ENCODE measurements around the gene STK33. TPM values are rescaled to one million over a fixed set of nuclear protein-coding genes. Genes with fewer than 3 reads are reported as not detected.

The STK33 gene
- total RNA-seq, 1 experiment from 2014 or later = 19.5 TPM

DNA sequence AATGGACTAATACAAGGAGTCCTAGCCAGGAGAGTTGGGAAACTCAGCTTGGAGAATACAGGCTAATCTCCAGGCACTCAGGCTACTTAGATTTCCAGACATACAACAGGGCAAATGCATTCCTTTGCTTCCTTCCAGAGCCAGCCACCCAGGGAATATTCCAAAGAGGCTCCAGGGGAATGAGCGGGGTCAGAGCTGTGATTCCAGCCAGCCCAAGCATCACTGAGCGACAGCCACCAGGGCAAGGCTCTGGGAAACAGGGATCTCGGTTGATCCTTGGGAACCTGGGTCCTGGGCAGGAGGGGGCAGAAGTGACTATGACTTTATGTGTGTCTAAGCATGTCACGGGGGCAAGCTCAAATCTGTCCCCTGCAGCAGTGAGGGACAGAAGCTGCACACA is 218.1 kb downstream of the STK33 start:
- no peak overlapping the region for H3K14ac ChIP-seq (ENCODE audit: insufficient read depth, low read length)
- H3K23ac ChIP-seq (ENCODE audit: insufficient read length, low read depth, low read length) = no peak overlapping the region
- Mint-ChIP-seq H3K4me1 (peaks cover 14% of the 10 kb centered on the region in 2 experiments), H3K36me3 (ENCODE audit: insufficient read depth in 1 of 3, low read depth in 3 of 3) (no peaks in the 10 kb centered on the region), H3K4me3 (no peak overlapping the region; a peak in 1 of 5 replicates), H3K27ac (peak overlapping the region in 1 of 3 experiments; percentile 82; a peak in 2 of 7 replicates), H3K9me3 (no peaks in the 10 kb centered on the region), H3K27me3 (ENCODE audit: low read depth) (peaks cover 2% of the 10 kb centered on the region; the same call in 1 of the 2 replicates)
- H2BK12ac ChIP-seq (ENCODE audit: insufficient read length, low read depth, low read length) = no peak overlapping the region
- no peaks in the 10 kb centered on the region for H3K4me1 ChIP-seq (ENCODE audit: insufficient read depth, low read length)
- H3K9me3 ChIP-seq (ENCODE audit: control insufficient read depth, low read depth, low read length) = no peaks in the 10 kb centered on the region
- H4K5ac ChIP-seq (ENCODE audit: insufficient read length, low read depth, low read length) = no peak overlapping the region
- H2BK120ac ChIP-seq (ENCODE audit: low read depth, low read length, poor library complexity, severe bottlenecking) = no peak overlapping the region
- no peak overlapping the region for H3K18ac ChIP-seq (ENCODE audit: insufficient read length, low read depth, low read length)
- no peaks in the 10 kb centered on the region for H3K79me2 ChIP-seq (ENCODE audit: insufficient read depth, low read length)
- H4K91ac ChIP-seq (ENCODE audit: insufficient read length, low read depth, low read length) = no peak overlapping the region
- H4K8ac ChIP-seq (replicated peaks; ENCODE audit: insufficient read length, low read depth, low read length) = no peak overlapping the region
- no peak overlapping the region for H2BK5ac ChIP-seq (ENCODE audit: insufficient read length, low read length)
- H4K20me1 ChIP-seq (ENCODE audit: control insufficient read depth, insufficient read depth, insufficient read length) = no peaks in the 10 kb centered on the region
- TF ChIP-seq, protein P1, sequence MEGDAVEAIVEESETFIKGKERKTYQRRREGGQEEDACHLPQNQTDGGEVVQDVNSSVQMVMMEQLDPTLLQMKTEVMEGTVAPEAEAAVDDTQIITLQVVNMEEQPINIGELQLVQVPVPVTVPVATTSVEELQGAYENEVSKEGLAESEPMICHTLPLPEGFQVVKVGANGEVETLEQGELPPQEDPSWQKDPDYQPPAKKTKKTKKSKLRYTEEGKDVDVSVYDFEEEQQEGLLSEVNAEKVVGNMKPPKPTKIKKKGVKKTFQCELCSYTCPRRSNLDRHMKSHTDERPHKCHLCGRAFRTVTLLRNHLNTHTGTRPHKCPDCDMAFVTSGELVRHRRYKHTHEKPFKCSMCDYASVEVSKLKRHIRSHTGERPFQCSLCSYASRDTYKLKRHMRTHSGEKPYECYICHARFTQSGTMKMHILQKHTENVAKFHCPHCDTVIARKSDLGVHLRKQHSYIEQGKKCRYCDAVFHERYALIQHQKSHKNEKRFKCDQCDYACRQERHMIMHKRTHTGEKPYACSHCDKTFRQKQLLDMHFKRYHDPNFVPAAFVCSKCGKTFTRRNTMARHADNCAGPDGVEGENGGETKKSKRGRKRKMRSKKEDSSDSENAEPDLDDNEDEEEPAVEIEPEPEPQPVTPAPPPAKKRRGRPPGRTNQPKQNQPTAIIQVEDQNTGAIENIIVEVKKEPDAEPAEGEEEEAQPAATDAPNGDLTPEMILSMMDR (conservative IDR thresholded peaks at IDR 0.05) = no peak
- no peak overlapping the region for H3T11ph ChIP-seq (ENCODE audit: low read length)
- DNase-seq = no peak
- no peak overlapping the region for H2BK15ac ChIP-seq (ENCODE audit: low read depth, low read length)
- WGBS (ENCODE audit: extremely low coverage, insufficient read length, low lambda C conversion rate) = no CpG with 5 or more reads among the region's 4 CpGs
- no peak overlapping the region for H2AK5ac ChIP-seq (ENCODE audit: insufficient read length, low read length)
- H3K27me3 ChIP-seq (ENCODE audit: insufficient read depth, low read length) = no peaks in the 10 kb centered on the region
- H3K4ac ChIP-seq (ENCODE audit: low read depth, low read length) = no peak overlapping the region
- no peak overlapping the region for H3K9ac ChIP-seq (ENCODE audit: extremely low read depth, insufficient read length, low read length)
- no peak overlapping the region for H2BK20ac ChIP-seq (ENCODE audit: low read depth, low read length, poor library complexity, severe bottlenecking)
- H3K23me2 ChIP-seq (ENCODE audit: insufficient read length, low read depth, low read length, poor library complexity, severe bottlenecking) = no peaks in the 10 kb centered on the region
- H3K56ac ChIP-seq (ENCODE audit: insufficient read length, low read depth, low read length) = no peak overlapping the region
- H2AFZ ChIP-seq (ENCODE audit: low read length) = no peak overlapping the region
- H3K79me1 ChIP-seq (ENCODE audit: insufficient read depth, low read depth, low read length, poor library complexity, severe bottlenecking) = no peaks in the 10 kb centered on the region
- no peak overlapping the region for H3K4me2 ChIP-seq (ENCODE audit: insufficient read depth, insufficient read length, low read length)
- no peak overlapping the region for H3K27ac ChIP-seq (ENCODE audit: insufficient read length, low read depth, low read length)

Data from H9 (cell line).